Measurements from ENCODE around the gene HAGHL. TPM values are rescaled to one million over a fixed set of nuclear protein-coding genes. Genes with fewer than 3 reads are reported as not detected.
"Not testable (repeated sequence)": the region's sequence is repeated elsewhere in the genome, so short reads cannot be mapped to it uniquely, and the experiment has no call there.

The HAGHL gene
- total RNA-seq, 2 experiments from 2014 or later: 5.0 to 5.7 TPM

- peaks cover 28% of the 10 kb centered on the region for H3K4me1 Mint-ChIP-seq
- ChIA-PET POLR2A (no interaction called here), CTCF (interaction anchor here (0.5 to 3.0 kb wide), 13 partner anchors 9 to 402 kb away, joined by 3 to 14 read pairs (median 5); partner anchors contain the start of genes ANTKMT, CCDC78, METTL26 and WDR24)
- H3K4me3 Mint-ChIP-seq: peak overlapping the region; percentile 79
- no peak for DNase-seq
- H3K27ac Mint-ChIP-seq: peak overlapping the region; percentile 62
- no peaks in the 10 kb centered on the region for H3K27me3 Mint-ChIP-seq
- no peaks in the 10 kb centered on the region for H3K9me3 Mint-ChIP-seq
- peaks cover 11% of the 10 kb centered on the region for H3K36me3 Mint-ChIP-seq (ENCODE audit: low read depth)
Observed at GRCh38 chr16:740459-740763, 13.5 kb downstream of the HAGHL start.

DNA sequence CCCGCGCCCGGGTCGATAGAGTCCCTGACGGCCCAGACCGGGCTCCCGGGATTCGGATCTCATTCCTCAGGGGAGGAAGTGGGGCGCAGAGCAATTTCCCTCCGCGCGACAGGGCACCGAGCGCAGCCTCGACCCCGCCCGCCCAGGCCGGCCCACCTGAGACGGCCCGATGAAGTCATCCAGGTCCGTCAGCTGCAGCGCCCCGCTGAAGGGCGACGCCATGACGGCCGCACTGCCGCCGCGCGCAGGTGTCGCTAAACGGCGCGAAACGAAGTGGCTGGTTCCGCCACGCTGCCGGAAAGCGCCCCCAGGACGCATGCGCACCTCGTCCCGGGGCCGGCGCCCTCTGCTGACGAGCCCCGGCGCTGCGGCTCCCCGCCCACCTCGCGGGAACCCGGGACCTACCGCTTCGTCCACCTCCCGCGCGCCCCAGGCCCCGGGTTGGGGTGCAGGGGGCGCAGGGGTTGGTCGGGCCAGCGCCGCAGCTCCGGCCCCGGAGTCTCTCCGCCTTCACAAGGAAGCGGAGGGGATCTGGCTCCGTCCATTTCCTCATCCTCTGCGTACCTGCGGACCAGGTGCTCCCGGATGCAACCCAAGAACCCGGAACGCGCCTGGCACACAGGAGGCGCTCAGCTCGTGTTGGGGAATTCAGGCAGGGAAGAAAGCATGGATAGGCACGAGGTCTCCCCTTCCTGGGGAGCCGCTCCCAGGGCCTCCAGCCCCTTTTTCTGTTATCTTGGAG is 14.0 kb downstream of the HAGHL start, which contains the start of gene CIAO3:
Gene CIAO3, minus strand, starts transcription at position 234 of the 742 bp plus-strand sequence. Its CDS starts 12 bp downstream, at position 222.
- peaks cover 8% of the 10 kb centered on the region for H3K36me3 Mint-ChIP-seq (ENCODE audit: low read depth)
- peaks cover 24% of the 10 kb centered on the region for H3K4me1 Mint-ChIP-seq
- H3K27ac Mint-ChIP-seq: peak within 1 kb of the TSS; percentile 81
- no peaks in the 10 kb centered on the region for H3K27me3 Mint-ChIP-seq
- H3K4me3 Mint-ChIP-seq: peak within 1 kb of the TSS; percentile 79
- DNase-seq: peak; percentile 90
- ChIA-PET POLR2A (interaction anchor here (0.7 kb wide), 1 partner anchor 302 kb away, joined by 4 read pairs; no protein-coding TSS in a partner anchor), CTCF (interaction anchor here (0.5 to 3.0 kb wide), 14 partner anchors 8 to 401 kb away, joined by 3 to 14 read pairs (median 5); partner anchors contain the start of genes ANTKMT, CCDC78, METTL26 and WDR24)
- no peaks in the 10 kb centered on the region for H3K9me3 Mint-ChIP-seq

DNA sequence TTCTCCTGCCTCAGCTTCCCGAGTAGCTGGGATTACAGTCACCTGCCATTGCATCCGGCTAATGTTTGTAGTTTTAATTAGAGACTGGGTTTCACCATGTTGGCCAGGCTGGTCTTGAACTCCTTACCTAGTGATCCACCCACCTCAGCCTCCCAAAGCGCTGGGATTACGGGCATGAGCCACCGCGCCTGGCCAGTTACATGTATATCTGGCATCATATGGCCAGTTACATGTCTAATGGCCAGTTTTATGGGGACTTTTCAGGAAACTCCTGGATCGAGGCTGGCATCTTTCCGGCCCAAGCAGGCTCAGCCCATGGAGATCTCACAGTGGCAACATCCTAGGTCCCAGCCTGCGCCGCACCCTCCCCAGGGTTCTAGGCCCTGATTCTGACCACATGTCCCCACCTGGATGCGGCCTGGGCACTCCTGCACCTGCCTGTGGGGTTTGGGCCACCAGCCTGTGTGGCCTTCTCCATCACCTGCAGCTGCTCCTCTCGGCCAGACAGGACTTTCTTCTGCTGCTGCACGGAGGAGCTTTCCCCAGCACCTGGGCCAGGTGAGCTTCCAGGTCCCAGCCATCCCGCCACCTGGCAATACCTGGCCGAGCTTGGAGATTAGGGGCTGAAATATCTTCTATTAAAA is 15.2 kb downstream of the HAGHL start:
- peaks cover 5% of the 10 kb centered on the region for H3K36me3 Mint-ChIP-seq (ENCODE audit: low read depth)
- peak overlapping the region; percentile 57 for H3K27ac Mint-ChIP-seq
- no peaks in the 10 kb centered on the region for H3K27me3 Mint-ChIP-seq
- POLR2A ChIA-PET: interaction anchor here (0.7 kb wide), 1 partner anchor 301 kb away, joined by 4 read pairs; no protein-coding TSS in a partner anchor
- H3K4me1 Mint-ChIP-seq: peaks cover 20% of the 10 kb centered on the region
- peak overlapping the region; percentile 67 for H3K4me3 Mint-ChIP-seq
- H3K9me3 Mint-ChIP-seq: no peaks in the 10 kb centered on the region
- no peak for DNase-seq
- CTCF ChIA-PET: interaction anchor here (1.1 to 1.7 kb wide), 2 partner anchors 8 to 21 kb away, joined by 4 read pairs; partner anchors contain the start of gene ANTKMT

- DNase-seq; POLR2A ChIA-PET; H3K27ac Mint-ChIP-seq; H3K4me3 Mint-ChIP-seq; H3K9me3 Mint-ChIP-seq; H3K36me3 Mint-ChIP-seq (ENCODE audit: low read depth); H3K27me3 Mint-ChIP-seq: not testable (repeated sequence)
- peaks cover 14% of the 10 kb centered on the region for H3K4me1 Mint-ChIP-seq
- CTCF ChIA-PET: interaction anchor here (0.6 to 1.7 kb wide), 3 partner anchors 19 to 140 kb away, joined by 4 to 5 read pairs (median 4); partner anchors contain the start of gene ANTKMT
Observed at GRCh38 chr16:742894-743293, 16.0 kb downstream of the HAGHL start.

GRCh38 chr16:743794-744500 is 17.0 kb downstream of the HAGHL start:
- Mint-ChIP-seq H3K4me3 (no peak overlapping the region), H3K9me3 (no peaks in the 10 kb centered on the region), H3K27ac (no peak overlapping the region), H3K4me1 (peaks cover 12% of the 10 kb centered on the region), H3K36me3 (ENCODE audit: low read depth) (no peaks in the 10 kb centered on the region), H3K27me3 (no peaks in the 10 kb centered on the region)
- ChIA-PET CTCF (interaction anchor here (0.6 to 1.7 kb wide), 3 partner anchors 23 to 1403 kb away, joined by 3 to 4 read pairs (median 4); partner anchors contain the start of gene ANTKMT), POLR2A (no interaction called here)
- no peak for DNase-seq

GRCh38 chr16:745739-746138 is 18.8 kb downstream of the HAGHL start:
- Mint-ChIP-seq H3K4me1 (peaks cover 3% of the 10 kb centered on the region), H3K9me3 (no peaks in the 10 kb centered on the region), H3K27ac (no peak overlapping the region), H3K4me3 (no peak overlapping the region), H3K36me3 (ENCODE audit: low read depth) (no peaks in the 10 kb centered on the region), H3K27me3 (no peaks in the 10 kb centered on the region)
- ChIA-PET POLR2A (no interaction called here), CTCF (no interaction called here)
- no peak for DNase-seq

DNA sequence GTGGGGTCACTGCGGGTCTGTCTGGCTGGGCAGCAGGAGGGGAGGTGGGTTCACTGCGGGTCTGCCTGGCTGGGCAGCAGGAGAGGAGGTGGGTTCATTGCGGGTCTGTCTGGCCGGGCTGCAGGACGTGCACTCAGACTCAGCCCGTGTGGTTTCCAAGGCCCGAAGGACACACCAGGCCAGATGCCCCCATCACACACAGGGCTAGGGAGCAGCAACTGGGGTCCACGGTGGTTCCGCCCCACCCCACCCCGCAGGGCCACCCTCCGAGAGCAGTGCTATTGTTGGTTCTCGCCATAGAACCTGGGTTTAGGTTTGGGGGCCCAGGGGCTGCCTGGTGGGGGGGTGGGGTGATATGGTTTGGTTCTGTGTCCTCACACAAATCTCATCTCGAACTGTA is 19.7 kb downstream of the HAGHL start:
- CTCF ChIA-PET: no interaction called here
- peaks cover 1% of the 10 kb centered on the region for H3K4me1 Mint-ChIP-seq

DNA sequence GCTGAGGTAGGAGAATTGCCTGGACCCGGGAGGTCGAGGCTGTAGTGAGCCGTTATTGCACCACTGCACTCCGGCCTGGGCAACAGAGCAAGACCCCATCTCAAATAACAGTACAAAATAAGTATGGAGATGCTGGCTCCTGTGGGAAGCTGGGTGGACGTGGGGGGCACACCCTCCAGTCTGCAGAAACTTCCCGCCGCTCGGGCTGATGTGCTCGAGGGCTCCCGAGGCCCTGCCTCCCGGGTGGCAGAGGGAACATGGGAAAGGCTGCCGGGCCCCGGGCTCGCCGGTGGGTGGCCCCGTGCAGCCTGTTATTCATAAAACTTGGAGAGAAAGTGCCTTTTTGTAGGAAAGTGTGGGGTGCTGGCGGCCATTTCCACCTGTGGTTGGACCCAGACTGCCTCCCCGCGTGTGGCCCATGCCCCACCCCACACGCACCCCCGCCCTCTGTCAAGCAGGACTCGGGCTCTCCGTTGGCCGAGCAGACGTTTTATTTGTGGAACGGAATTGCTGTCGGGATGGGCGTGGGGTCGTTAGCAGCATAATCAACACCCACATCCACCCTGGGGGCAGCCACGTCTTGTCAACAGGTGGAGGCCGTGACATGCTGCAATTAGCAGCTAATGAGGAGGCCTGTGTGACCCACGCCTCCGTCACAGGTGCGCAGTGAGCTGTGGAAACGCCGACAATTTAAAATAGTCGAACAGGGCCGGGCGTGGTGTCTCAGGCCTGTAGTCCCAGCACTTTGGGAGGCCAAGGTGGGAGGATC is 21.3 kb downstream of the HAGHL start:
- DNase-seq: no peak
- Mint-ChIP-seq H3K4me3 (no peak overlapping the region), H3K27ac (no peak overlapping the region), H3K27me3 (no peaks in the 10 kb centered on the region), H3K4me1 (no peaks in the 10 kb centered on the region), H3K9me3 (no peaks in the 10 kb centered on the region), H3K36me3 (ENCODE audit: low read depth) (no peaks in the 10 kb centered on the region)
- POLR2A ChIA-PET: no interaction called here
- CTCF ChIA-PET: interaction anchor here (1.0 to 1.4 kb wide), 2 partner anchors 8 to 40 kb away, joined by 4 to 6 read pairs; partner anchors contain the start of genes CHTF18, CIAO3 and RPUSD1

More for the DNA sequence above, 19.7 kb downstream of the HAGHL start:
- POLR2A ChIA-PET: no interaction called here
- DNase-seq: no peak
- Mint-ChIP-seq H3K27ac (no peak overlapping the region), H3K9me3 (no peaks in the 10 kb centered on the region), H3K27me3 (no peaks in the 10 kb centered on the region), H3K4me3 (no peak overlapping the region), H3K36me3 (ENCODE audit: low read depth) (no peaks in the 10 kb centered on the region)

DNA sequence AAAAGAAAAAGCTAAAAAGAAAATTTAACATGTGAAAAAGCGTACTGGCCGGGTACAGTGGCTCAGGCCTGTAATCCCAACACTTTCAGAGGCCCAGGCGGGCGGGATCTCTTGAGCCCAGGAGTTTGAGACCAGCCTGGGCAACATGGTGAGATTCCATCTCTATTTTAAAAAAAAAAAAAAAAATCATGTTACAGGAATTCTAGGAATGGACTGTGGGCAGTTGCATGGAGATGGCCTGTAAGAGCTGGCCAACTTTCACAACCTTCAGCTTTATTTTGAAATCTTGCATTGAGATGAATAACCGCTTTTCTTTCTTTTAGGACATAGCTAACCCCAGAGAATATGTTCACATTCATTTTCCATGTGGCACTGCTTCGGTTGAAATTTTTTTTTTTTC is 22.1 kb downstream of the HAGHL start:
- ChIA-PET POLR2A (no interaction called here), CTCF (interaction anchor here (0.6 to 1.4 kb wide), 5 partner anchors 9 to 1529 kb away, joined by 4 to 7 read pairs (median 6); partner anchors contain the start of genes CHTF18, CIAO3 and RPUSD1)
- no peak overlapping the region for H3K4me3 Mint-ChIP-seq
- no peaks in the 10 kb centered on the region for H3K4me1 Mint-ChIP-seq
- no peak for DNase-seq
- no peaks in the 10 kb centered on the region for H3K27me3 Mint-ChIP-seq
- no peaks in the 10 kb centered on the region for H3K9me3 Mint-ChIP-seq
- no peak overlapping the region for H3K27ac Mint-ChIP-seq
- no peaks in the 10 kb centered on the region for H3K36me3 Mint-ChIP-seq (ENCODE audit: low read depth)

DNA sequence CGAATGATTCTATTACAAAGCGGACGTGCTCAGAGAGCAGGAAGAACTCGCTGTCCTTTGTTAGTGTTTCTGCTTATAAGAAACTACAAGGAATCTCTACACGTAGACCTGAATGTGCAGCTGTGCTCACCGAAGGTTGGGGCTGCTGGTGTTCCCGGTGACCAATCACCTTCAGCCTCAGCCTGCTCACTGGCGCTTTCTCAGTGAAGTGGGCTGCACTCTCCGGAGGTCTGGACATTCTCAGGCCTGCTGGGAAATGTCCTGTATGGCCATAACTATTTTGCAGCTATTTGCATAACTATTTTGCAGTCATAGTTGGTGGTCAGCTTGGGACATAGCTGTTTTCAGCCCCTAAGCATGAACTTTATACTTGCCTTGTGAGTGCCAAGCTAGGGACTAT is 23.6 kb downstream of the HAGHL start:
- Mint-ChIP-seq H3K36me3 (ENCODE audit: low read depth) (no peaks in the 10 kb centered on the region), H3K27ac (no peak overlapping the region), H3K9me3 (no peaks in the 10 kb centered on the region), H3K4me1 (peaks cover 3% of the 10 kb centered on the region), H3K4me3 (no peak overlapping the region), H3K27me3 (peaks cover 2% of the 10 kb centered on the region)
- POLR2A ChIA-PET: no interaction called here
- DNase-seq: no peak
- CTCF ChIA-PET: interaction anchor here (0.7 to 1.7 kb wide), 3 partner anchors 9 to 28 kb away, joined by 3 to 4 read pairs (median 4); no protein-coding TSS in a partner anchor

GRCh38 chr16:751152-752006 is 24.5 kb downstream of the HAGHL start:
- H3K4me3 Mint-ChIP-seq: no peak overlapping the region
- peaks cover 4% of the 10 kb centered on the region for H3K27me3 Mint-ChIP-seq
- H3K36me3 Mint-ChIP-seq (ENCODE audit: low read depth): no peaks in the 10 kb centered on the region
- ChIA-PET CTCF (interaction anchor here (1.0 to 1.7 kb wide), 2 partner anchors 13 to 28 kb away, joined by 3 to 4 read pairs; no protein-coding TSS in a partner anchor), POLR2A (no interaction called here)
- no peak for DNase-seq
- no peak overlapping the region for H3K27ac Mint-ChIP-seq
- H3K9me3 Mint-ChIP-seq: no peaks in the 10 kb centered on the region
- H3K4me1 Mint-ChIP-seq: peaks cover 3% of the 10 kb centered on the region
